Endometrial microvascular endothelial cells (primary cell): ENCODE data around the gene SLC8A3. TPM values are rescaled to one million over a fixed set of nuclear protein-coding genes. Genes with fewer than 3 reads are reported as not detected.
"Not testable (repeated sequence)": the region's sequence is repeated elsewhere in the genome, so short reads cannot be mapped to it uniquely, and the experiment has no call there.

Source experiments
- in situ Hi-C: cut with HindIII; loops from 2 replicates; pipeline ENCODE4 v1.10.0; 2017; ENCODE audit warnings: low sequenced_read_pairs, low pct_unique_long_range_greater_than_20kb; ENCODE audit errors: inconsistent ontology term
- total RNA-seq: library from RNA; depleted of rRNA; stranded (reverse); fragments of >200 nt; gene quantifications from one replicate; pipeline ENCODE4 v1.2.3, GENCODE V29; 2015; ENCODE audit errors: inconsistent ontology term

Gene SLC8A3
- not detected for total RNA-seq

- in situ Hi-C loops = no loop called here
Measured at GRCh38 chr14:70188659-70189455, at the start of gene SLC8A3. TSS of gene SLC8A3 (minus strand) at chr14:70188951. CDS start at chr14:70168422, 20,529 bp downstream.

GRCh38 chr14:70237710-70238109, 49.0 kb upstream of the SLC8A3 start:
- in situ Hi-C loops = no loop called here

GRCh38 chr14:70234066-70234950, 45.6 kb upstream of the SLC8A3 start:
- in situ Hi-C loops = no loop called here

- in situ Hi-C loops = not testable (repeated sequence)
Measured at GRCh38 chr14:70231756-70232544, 43.2 kb upstream of the SLC8A3 start.

DNA sequence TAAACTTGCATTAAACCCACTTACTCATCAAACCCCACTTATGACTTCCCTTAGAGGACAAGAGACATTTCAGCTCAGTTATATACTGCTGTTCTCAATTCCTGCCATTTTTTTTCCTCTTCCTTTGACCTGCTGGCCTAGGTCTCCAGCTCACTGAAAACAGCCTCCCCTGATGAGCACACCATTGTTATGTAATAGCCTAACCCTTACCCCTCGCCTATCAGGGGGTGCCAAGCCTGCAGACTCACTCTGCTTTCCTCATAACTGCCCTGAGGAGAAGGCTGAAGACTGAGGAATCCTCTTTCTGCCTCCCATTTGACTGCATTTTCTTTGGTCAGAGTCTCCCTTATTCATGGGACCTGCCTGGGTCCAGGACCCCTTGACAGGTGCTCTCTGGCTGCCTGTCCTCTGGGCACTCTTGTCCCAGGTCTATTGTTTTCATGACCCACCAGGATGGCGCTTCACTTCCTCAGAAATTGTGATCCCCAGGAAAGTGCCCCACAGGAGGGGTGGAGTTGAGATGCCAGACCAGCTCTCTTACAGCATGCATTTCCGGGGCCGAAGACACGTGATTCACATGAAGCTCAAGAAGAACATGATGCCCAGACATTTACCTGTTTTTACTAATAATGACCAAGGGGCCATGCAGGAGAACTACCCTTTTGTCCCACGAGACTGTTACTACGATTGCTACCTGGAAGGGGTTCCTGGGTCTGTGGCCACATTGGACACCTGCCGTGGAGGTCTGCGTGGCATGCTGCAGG, 41.3 kb upstream of the SLC8A3 start:
- in situ Hi-C loops = not testable (repeated sequence)

GRCh38 chr14:70213721-70214282, 25.1 kb upstream of the SLC8A3 start:
- in situ Hi-C loops = no loop called here

- in situ Hi-C loops = no loop called here
Measured at GRCh38 chr14:70212752-70213151, 24.0 kb upstream of the SLC8A3 start.

DNA sequence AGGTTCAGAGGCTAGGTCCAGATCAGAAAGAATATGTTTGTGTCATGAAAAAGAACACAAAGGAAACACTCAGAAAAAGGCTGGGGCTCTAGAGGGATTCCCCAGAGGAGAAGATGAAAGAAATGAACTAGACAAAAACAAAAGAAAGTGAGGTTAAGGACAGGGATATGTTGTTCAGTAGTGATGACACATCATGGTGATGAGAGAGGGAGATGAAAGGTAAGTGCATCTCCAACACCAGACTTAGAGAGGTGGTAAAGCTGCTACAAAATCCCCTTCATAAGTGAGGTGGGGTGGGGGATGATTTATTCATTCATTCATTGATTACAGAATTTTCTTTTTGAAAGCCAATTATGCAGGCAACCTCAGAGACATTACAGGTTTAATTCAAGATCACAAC, 19.6 kb upstream of the SLC8A3 start:
- in situ Hi-C loops = no loop called here

GRCh38 chr14:70203686-70204085, 14.9 kb upstream of the SLC8A3 start:
- in situ Hi-C loops = no loop called here

DNA sequence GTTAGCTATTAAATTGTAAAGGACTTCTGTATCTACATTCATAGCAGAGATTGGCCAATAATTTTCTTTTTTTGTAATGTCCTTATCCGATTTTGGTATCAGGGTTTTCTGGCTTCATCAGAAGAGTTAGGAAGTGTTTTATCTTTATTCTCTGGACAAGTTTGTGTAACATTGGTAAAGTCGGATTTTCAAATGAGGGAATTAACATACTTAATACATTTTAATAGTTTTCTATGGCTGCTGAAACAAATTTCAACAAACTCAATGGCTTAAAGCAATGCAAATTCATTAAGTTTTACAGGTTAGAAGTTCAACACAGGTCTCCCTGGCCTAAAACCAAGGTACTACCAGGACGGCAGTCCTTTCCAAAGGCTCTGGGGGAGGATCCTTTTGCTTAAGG, 13.2 kb upstream of the SLC8A3 start:
- in situ Hi-C loops = no loop called here

- in situ Hi-C loops = no loop called here
Measured at GRCh38 chr14:70193396-70193795, 4.6 kb upstream of the SLC8A3 start.

DNA sequence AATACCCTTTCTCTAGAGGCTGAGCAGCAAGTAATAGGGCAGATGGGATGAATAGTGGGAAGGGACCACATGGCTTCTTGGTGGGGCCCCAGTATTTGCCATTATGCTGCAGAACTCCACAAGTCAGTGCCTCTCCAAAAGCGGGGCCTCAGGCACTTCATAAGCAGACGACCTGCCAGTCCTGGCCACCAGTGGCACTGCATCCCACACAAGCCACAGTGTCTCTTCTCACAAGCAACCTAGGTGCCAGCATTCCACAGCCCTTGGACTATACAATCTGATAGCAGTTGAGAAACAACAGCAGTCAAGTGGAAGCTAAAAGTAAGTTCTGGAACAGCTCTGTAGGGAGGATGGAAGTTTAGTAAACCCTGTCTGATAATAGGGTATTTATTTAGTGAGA, 4.2 kb upstream of the SLC8A3 start:
- in situ Hi-C loops = no loop called here

GRCh38 chr14:70190156-70190555, 1.4 kb upstream of the SLC8A3 start:
- in situ Hi-C loops = no loop called here

- in situ Hi-C loops = no loop called here
Measured at GRCh38 chr14:70189456-70190077, 816 bp upstream of the SLC8A3 start.

DNA sequence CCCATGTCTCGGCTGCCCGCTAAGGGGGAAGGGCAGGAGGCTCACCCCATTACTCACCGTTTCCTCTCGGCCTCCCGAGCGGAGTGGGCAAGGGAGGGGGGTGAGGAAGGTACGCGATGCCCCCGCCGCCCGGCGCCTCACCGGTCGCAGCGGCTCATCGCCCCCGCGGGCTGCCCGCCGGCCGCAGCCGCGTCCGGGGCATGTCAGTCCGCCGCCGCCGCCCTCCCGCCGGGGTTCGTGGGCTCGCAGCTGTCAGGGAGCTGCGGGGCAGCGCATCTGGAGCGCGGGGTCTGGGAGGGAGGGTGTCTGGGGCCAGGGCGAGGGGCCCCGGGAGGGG, 461 bp downstream of the SLC8A3 start:
- in situ Hi-C loops = no loop called here

GRCh38 chr14:70186900-70187451, 1.8 kb downstream of the SLC8A3 start:
- in situ Hi-C loops = no loop called here

DNA sequence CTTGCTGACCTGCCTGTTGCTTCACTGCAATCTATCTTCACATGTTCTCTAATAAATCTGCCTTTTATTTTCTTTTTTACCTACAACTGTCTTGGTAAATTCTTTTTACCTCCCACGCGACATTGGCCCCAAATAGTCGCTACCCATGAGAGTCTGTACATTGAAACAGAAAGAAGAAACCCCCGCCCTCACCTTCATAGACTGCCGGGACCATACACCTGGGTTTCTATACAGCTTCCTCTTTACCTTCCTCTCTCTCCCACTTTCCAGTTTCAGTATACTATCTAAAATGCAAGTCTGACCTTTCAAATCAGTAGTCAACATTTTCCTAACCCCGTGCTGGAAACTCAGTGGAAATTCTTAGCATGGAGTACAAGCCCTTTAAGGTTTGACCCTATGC, 4.8 kb downstream of the SLC8A3 start:
- in situ Hi-C loops = no loop called here

DNA sequence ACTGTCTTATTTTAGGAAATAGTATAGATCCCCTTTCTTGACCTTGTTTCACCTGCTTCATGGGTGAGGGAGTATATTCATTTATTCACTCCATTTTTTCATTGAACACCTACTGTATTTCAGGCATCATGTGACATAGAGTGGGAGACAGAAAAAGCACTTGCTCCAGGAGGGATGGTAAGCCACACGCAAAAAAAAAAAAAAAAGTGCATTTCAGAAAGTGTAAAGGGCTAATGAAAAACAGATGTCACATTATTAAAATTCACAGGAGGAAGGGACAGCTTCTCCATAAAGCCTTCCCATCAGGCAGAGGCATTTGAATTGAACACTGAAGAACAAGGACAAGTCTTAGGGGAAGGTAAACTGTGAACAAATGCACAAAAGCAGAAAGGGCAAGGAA, 7.5 kb downstream of the SLC8A3 start:
- in situ Hi-C loops = no loop called here
